ENCODE measurements around the gene URAD.

DNA sequence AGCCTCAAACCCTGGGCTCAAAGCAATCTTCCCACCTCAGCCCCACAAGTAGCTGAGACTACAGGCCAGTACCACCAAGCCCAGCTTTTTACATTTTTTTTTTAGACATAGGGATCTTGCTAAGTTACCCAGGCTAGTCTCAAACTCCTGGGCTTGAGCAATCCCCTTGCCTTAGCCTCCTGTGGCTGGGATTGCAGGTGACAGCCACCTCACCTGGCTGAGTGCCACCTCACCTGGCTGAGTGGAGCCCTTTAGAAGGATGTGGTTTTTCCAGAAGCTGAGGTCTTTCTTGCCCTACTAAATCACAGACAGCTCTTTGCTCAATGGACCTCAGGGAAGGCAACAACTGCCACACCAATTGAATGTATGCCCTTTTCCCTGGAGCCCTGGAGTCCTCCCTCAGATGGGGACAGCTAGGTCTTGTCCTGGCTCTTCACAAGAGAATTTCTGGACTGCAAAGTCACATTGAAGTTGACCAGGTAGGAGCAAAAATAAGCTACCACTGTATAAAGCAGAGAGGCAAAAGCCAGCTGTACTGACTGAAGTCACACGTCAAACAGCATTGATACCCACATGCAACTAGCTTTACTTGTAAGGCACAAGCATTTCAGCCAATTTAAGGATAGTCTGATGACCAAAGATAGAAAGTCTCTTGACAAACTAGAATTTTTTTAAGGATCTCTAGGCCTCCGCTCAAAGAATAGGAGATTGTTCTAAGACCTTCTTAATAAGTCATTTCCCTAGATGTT, 54.7 kb downstream of the URAD start:
- TF ChIP-seq CTCF (IDR thresholded peaks at IDR 0.05; ENCODE audit: borderline replicate concordance, extremely low read depth, low read length, poor library complexity, severe bottlenecking): no peak
- no peak for TF ChIP-seq EZH2 (IDR thresholded peaks at IDR 0.05; ENCODE audit: borderline replicate concordance, low read depth, low read length, severe bottlenecking)

Data from DND-41 (cell line).